Glutamatergic neuron (in vitro differentiated cells): ENCODE data around the gene MYNN. TPM values are rescaled to one million over a fixed set of nuclear protein-coding genes. Genes with fewer than 3 reads are reported as not detected.
"Not testable (repeated sequence)": the region's sequence is repeated elsewhere in the genome, so short reads cannot be mapped to it uniquely, and the experiment has no call there.

Experiments
- DNase-seq: peaks from one replicate; pipeline ENCODE4 v3.0.0; 2022
- H3K27ac Mint-ChIP-seq: one replicate; pipeline ENCODE4 v1.8.0; 2020; ENCODE audit warnings: mild to moderate bottlenecking, mixed read lengths, inconsistent platforms; ENCODE audit not compliant: unreplicated experiment
- H3K27me3 Mint-ChIP-seq: one replicate; pipeline ENCODE4 v1.8.0; 2020; ENCODE audit warnings: mild to moderate bottlenecking, moderate library complexity, mixed read lengths, inconsistent platforms; ENCODE audit not compliant: unreplicated experiment
- H3K36me3 Mint-ChIP-seq: one replicate; pipeline ENCODE4 v1.8.0; 2020; ENCODE audit warnings: mild to moderate bottlenecking, mixed read lengths, inconsistent platforms; ENCODE audit not compliant: unreplicated experiment
- H3K4me1 Mint-ChIP-seq: one replicate; pipeline ENCODE4 v1.8.0; 2020; ENCODE audit warnings: mild to moderate bottlenecking, low read depth, mixed read lengths, inconsistent platforms; ENCODE audit not compliant: unreplicated experiment
- H3K4me3 Mint-ChIP-seq: one replicate; pipeline ENCODE4 v1.8.0; 2020; ENCODE audit warnings: mild to moderate bottlenecking, mixed read lengths, inconsistent platforms; ENCODE audit not compliant: unreplicated experiment
- H3K9me3 Mint-ChIP-seq: one replicate; pipeline ENCODE4 v1.8.0; 2020; ENCODE audit warnings: mild to moderate bottlenecking, moderate library complexity, mixed read lengths, inconsistent platforms; ENCODE audit not compliant: unreplicated experiment
- long read RNA-seq: library from polyadenylated mRNA; unstranded; transcript quantifications from one replicate; pipeline ENCODE4 v2.0.0, GENCODE V29; 2020; ENCODE audit not compliant: unreplicated experiment
- total RNA-seq: library from RNA; stranded (reverse); fragmentation: NEBNext Ultra II Directional; extraction: Animal tissue kit (Norgen Biotek cat#: 25700); gene quantifications from one replicate; pipeline ENCODE4 v1.2.1, GENCODE V29; 2021; ENCODE audit not compliant: unreplicated experiment
- TF ChIP-seq, protein P1 (sequence below): fragments of 200-600 bp; sonication (generic); IDR thresholded peaks from one replicate; pipeline ENCODE4 v1.5.0; 2021; ENCODE audit not compliant: partially characterized antibody, unreplicated experiment

The MYNN gene
- 13.9 TPM for total RNA-seq
- long read RNA-seq, full-length matches to known transcripts: 6 of 14 reads
- long read RNA-seq, partial matches to known transcripts: 4 of 14 reads
- long read RNA-seq, other reads (novel, unspliced or antisense): 4 of 14 reads

DNA sequence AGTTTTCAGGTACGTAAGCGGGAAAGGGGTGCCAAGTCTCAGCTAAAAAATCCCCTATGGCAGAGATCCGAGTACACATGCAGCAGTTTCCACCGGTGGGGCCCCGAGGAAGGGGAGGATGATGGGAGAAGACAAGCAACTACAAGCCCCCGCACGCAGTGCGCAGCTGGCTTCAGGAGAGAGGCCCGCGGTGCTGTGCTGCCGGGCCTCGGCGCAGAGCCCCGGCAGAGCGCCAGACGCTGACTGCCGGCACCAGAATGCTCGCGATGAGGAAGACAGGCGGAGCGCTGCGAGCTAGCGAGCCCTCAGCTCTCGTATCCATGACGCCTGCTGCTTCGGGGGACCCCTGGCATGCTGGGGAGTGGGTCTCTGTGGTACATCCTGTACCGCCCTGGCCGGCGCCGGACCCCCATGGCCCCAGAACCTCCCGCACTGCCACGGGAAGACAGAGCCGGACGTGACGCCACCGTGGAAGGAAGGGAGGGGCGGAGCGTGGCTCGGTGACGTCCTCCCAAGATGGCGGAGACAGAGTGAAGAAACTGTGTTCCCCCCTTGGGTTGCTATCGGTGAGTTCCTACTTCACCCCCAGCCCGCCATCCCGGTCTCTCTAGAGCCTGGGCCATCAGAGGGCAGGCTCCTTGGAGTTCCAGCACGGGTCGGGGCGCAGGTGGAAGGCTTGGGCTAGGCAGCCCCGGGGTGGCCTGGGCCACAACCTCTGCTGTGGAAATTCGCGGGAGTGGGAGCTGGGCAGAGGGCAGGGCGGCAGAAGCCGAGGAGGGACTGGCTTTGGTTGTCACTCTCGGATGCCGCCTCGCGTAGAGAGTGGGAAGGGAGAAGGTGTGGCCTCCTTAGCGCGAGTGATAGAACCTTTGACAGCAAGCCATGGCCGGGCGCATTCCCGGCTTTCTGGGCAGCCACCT, at the start of gene MYNN:
Gene MYNN (plus strand): TSS at position 500 of the 920 bp plus-strand sequence. CDS start 900 bp downstream, outside the sequence.
- Mint-ChIP-seq H3K27me3 (peaks cover 22% of the 10 kb centered on the region), H3K27ac (peak within 1 kb of the TSS; percentile 99), H3K9me3 (peaks cover 28% of the 10 kb centered on the region), H3K4me1 (peaks cover 8% of the 10 kb centered on the region), H3K4me3 (peak within 1 kb of the TSS; percentile 98), H3K36me3 (no peaks in the 10 kb centered on the region)
- TF ChIP-seq, protein P1, sequence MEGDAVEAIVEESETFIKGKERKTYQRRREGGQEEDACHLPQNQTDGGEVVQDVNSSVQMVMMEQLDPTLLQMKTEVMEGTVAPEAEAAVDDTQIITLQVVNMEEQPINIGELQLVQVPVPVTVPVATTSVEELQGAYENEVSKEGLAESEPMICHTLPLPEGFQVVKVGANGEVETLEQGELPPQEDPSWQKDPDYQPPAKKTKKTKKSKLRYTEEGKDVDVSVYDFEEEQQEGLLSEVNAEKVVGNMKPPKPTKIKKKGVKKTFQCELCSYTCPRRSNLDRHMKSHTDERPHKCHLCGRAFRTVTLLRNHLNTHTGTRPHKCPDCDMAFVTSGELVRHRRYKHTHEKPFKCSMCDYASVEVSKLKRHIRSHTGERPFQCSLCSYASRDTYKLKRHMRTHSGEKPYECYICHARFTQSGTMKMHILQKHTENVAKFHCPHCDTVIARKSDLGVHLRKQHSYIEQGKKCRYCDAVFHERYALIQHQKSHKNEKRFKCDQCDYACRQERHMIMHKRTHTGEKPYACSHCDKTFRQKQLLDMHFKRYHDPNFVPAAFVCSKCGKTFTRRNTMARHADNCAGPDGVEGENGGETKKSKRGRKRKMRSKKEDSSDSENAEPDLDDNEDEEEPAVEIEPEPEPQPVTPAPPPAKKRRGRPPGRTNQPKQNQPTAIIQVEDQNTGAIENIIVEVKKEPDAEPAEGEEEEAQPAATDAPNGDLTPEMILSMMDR: no peak
- DNase-seq: peak; percentile 94

- H3K27ac Mint-ChIP-seq, H3K4me1 Mint-ChIP-seq, DNase-seq, H3K4me3 Mint-ChIP-seq, H3K27me3 Mint-ChIP-seq, H3K9me3 Mint-ChIP-seq: not testable (repeated sequence)
- peaks cover 26% of the 10 kb centered on the region for H3K36me3 Mint-ChIP-seq
Observed at GRCh38 chr3:169731857-169732256, 41.3 kb upstream of the MYNN start.

DNA sequence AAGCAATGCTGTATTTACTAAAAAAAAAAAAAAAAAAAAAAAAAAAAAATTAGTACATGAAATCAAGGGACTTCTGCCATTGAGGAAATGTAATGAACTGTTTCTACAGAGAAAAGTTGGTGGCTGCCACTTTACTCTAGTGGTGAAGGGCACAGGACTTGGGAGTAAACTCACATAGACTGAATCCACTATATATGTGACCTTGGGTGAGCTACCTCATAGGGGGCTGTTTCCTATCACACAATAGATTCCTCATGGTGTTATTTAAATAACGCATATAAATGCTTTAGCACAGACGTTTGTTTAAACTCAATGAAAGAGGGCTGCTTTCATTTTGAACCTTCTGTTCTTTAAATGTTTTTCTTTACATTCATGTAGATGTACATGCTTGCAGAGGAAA, 34.1 kb upstream of the MYNN start:
- no peaks in the 10 kb centered on the region for H3K4me1 Mint-ChIP-seq
- peaks cover 4% of the 10 kb centered on the region for H3K36me3 Mint-ChIP-seq
- H3K4me3 Mint-ChIP-seq: no peak overlapping the region
- H3K27ac Mint-ChIP-seq: no peak overlapping the region
- no peak for DNase-seq
- TF ChIP-seq, protein P1: no peak
- no peaks in the 10 kb centered on the region for H3K27me3 Mint-ChIP-seq
- H3K9me3 Mint-ChIP-seq: peaks cover 3% of the 10 kb centered on the region

GRCh38 chr3:169744366-169745054, 28.7 kb upstream of the MYNN start:
- Mint-ChIP-seq H3K9me3 (no peaks in the 10 kb centered on the region), H3K4me3 (no peak overlapping the region), H3K4me1 (no peaks in the 10 kb centered on the region), H3K27me3 (no peaks in the 10 kb centered on the region), H3K27ac (no peak overlapping the region), H3K36me3 (no peaks in the 10 kb centered on the region)
- TF ChIP-seq, protein P1: no peak
- DNase-seq: no peak

DNA sequence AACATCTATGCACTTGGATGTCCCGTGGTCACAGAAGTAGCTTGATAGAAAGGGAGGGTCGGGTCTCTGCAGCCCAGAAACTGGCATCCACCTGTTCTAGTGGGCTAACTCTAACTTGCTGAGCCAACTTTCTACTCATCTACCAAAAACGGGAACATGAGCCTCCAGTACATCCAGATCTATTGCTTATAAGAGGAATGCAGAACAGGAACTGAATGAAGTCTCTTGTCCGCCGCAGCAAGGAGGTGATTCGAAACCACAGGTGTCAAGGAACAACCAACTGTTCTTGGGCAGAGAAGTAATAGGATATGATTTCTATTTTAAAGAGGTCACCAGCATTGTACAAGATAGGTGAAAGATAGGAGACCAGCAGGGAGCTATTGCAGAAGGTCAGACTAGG, 26.3 kb upstream of the MYNN start:
- Mint-ChIP-seq H3K9me3 (no peaks in the 10 kb centered on the region), H3K4me1 (no peaks in the 10 kb centered on the region), H3K27me3 (no peaks in the 10 kb centered on the region), H3K27ac (no peak overlapping the region), H3K36me3 (no peaks in the 10 kb centered on the region), H3K4me3 (no peak overlapping the region)
- TF ChIP-seq, protein P1: no peak
- no peak for DNase-seq
